Activated T-helper 2 cell treated with anti-CD3 and anti-CD28 coated beads, Interferon-gamma antibody, Interleukin-2, Interleukin-4, amounts not matched to agents 10 μg/mL and 5 μg/mL and 100 μg/mL, durations not matched to agents 14 hours and 24 hours and 36 hours (primary cell): Measurements from ENCODE around the gene CBLL2. TPM values are rescaled to one million over a fixed set of nuclear protein-coding genes. Genes with fewer than 3 reads are reported as not detected.
"Not testable (repeated sequence)": the region's sequence is repeated elsewhere in the genome, so short reads cannot be mapped to it uniquely, and the experiment has no call there.

Experiments
- DNase-seq: peaks from one replicate; pipeline ENCODE4 v3.0.0; 2021; ENCODE audit warnings: low spot score
- H3K27ac Mint-ChIP-seq: one replicate; pipeline ENCODE4 v1.8.0; 2021; ENCODE audit warnings: mixed read lengths
- H3K27me3 Mint-ChIP-seq: one replicate; pipeline ENCODE4 v1.8.0; 2021; ENCODE audit warnings: low read depth, mixed read lengths
- H3K36me3 Mint-ChIP-seq: one replicate; pipeline ENCODE4 v1.8.0; 2021; ENCODE audit warnings: low read depth, mixed read lengths
- H3K4me1 Mint-ChIP-seq: one replicate; pipeline ENCODE4 v1.8.0; 2021; ENCODE audit warnings: low read depth, mixed read lengths
- H3K4me3 Mint-ChIP-seq: one replicate; pipeline ENCODE4 v1.8.0; 2021; ENCODE audit warnings: low read depth, mild to moderate bottlenecking, moderate library complexity, mixed read lengths
- H3K9me3 Mint-ChIP-seq: one replicate; pipeline ENCODE4 v1.8.0; 2021; ENCODE audit warnings: mixed read lengths
- intact Hi-C: fragments of 100-400 bp; cut with micrococcal nuclease; formaldehyde crosslinking; loops from one replicate; pipeline ENCODE4 v1.15.1; 2023
- total RNA-seq: library from RNA; stranded (reverse); gene quantifications from 2 replicates; pipeline ENCODE4 v1.2.3, GENCODE V29; 2022

Gene CBLL2
- not detected in 2 replicates for total RNA-seq

GRCh38 chrX:22272613-22273012, at the start of gene CBLL2:
Gene CBLL2, plus strand, starts transcription at chrX:22272913. Its CDS starts 79 bp downstream, at chrX:22272992.
- H3K36me3 Mint-ChIP-seq, result no peaks in the 10 kb centered on the region
- no peak within 1 kb of the TSS for H3K4me3 Mint-ChIP-seq
- H3K27me3 Mint-ChIP-seq, result no peaks in the 10 kb centered on the region
- no peaks in the 10 kb centered on the region for H3K9me3 Mint-ChIP-seq
- H3K4me1 Mint-ChIP-seq, result no peaks in the 10 kb centered on the region
- intact Hi-C loops, result no loop called here
- no peak for DNase-seq
- no peak within 1 kb of the TSS for H3K27ac Mint-ChIP-seq

- Mint-ChIP-seq H3K27ac (no peak overlapping the region), H3K4me1 (no peaks in the 10 kb centered on the region), H3K9me3 (no peaks in the 10 kb centered on the region), H3K4me3 (no peak overlapping the region), H3K27me3 (no peaks in the 10 kb centered on the region), H3K36me3 (no peaks in the 10 kb centered on the region)
- DNase-seq, result no peak
- intact Hi-C loops, result no loop called here
These were observed 38.3 kb upstream of the CBLL2 start for GRCh38 chrX:22234380-22234779.

GRCh38 chrX:22237479-22237878, 35.2 kb upstream of the CBLL2 start:
- Mint-ChIP-seq H3K27ac (no peak overlapping the region), H3K4me1 (no peaks in the 10 kb centered on the region), H3K4me3 (no peak overlapping the region), H3K9me3 (no peaks in the 10 kb centered on the region), H3K36me3 (no peaks in the 10 kb centered on the region), H3K27me3 (no peaks in the 10 kb centered on the region)
- DNase-seq, result no peak
- intact Hi-C loops, result no loop called here

- intact Hi-C loops, result no loop called here
- no peak overlapping the region for H3K4me3 Mint-ChIP-seq
- no peak overlapping the region for H3K27ac Mint-ChIP-seq
- H3K4me1 Mint-ChIP-seq, result no peaks in the 10 kb centered on the region
- H3K9me3 Mint-ChIP-seq, result no peaks in the 10 kb centered on the region
- H3K36me3 Mint-ChIP-seq, result no peaks in the 10 kb centered on the region
- DNase-seq, result no peak
- no peaks in the 10 kb centered on the region for H3K27me3 Mint-ChIP-seq
These were observed 26.1 kb upstream of the CBLL2 start for GRCh38 chrX:22246620-22247019.

- Mint-ChIP-seq H3K36me3 (no peaks in the 10 kb centered on the region), H3K27me3 (no peaks in the 10 kb centered on the region), H3K9me3 (no peaks in the 10 kb centered on the region), H3K4me3 (no peak overlapping the region), H3K27ac (no peak overlapping the region), H3K4me1 (no peaks in the 10 kb centered on the region)
- intact Hi-C loops, result no loop called here
- DNase-seq, result no peak
These were observed 25.5 kb upstream of the CBLL2 start for GRCh38 chrX:22247169-22247568.

- H3K36me3 Mint-ChIP-seq, result no peaks in the 10 kb centered on the region
- no peaks in the 10 kb centered on the region for H3K4me1 Mint-ChIP-seq
- no peaks in the 10 kb centered on the region for H3K9me3 Mint-ChIP-seq
- no peaks in the 10 kb centered on the region for H3K27me3 Mint-ChIP-seq
- no peak overlapping the region for H3K27ac Mint-ChIP-seq
- no peak overlapping the region for H3K4me3 Mint-ChIP-seq
- intact Hi-C loops, result no loop called here
- no peak for DNase-seq
These were observed 24.3 kb upstream of the CBLL2 start for GRCh38 chrX:22248401-22248800.

GRCh38 chrX:22249371-22249770, 23.3 kb upstream of the CBLL2 start:
- intact Hi-C loops, result no loop called here
- DNase-seq, result no peak
- Mint-ChIP-seq H3K9me3 (no peaks in the 10 kb centered on the region), H3K36me3 (no peaks in the 10 kb centered on the region), H3K4me3 (no peak overlapping the region), H3K4me1 (no peaks in the 10 kb centered on the region), H3K27me3 (no peaks in the 10 kb centered on the region), H3K27ac (no peak overlapping the region)

GRCh38 chrX:22268706-22269105, 4.0 kb upstream of the CBLL2 start:
- Mint-ChIP-seq H3K27ac (no peak overlapping the region), H3K9me3 (no peaks in the 10 kb centered on the region), H3K36me3 (no peaks in the 10 kb centered on the region), H3K4me3 (no peak overlapping the region), H3K4me1 (no peaks in the 10 kb centered on the region), H3K27me3 (no peaks in the 10 kb centered on the region)
- intact Hi-C loops, result no loop called here
- DNase-seq, result no peak

- no peaks in the 10 kb centered on the region for H3K27me3 Mint-ChIP-seq
- no peaks in the 10 kb centered on the region for H3K36me3 Mint-ChIP-seq
- H3K9me3 Mint-ChIP-seq, result no peaks in the 10 kb centered on the region
- DNase-seq, result no peak
- no peak overlapping the region for H3K4me3 Mint-ChIP-seq
- no peak overlapping the region for H3K27ac Mint-ChIP-seq
- intact Hi-C loops, result no loop called here
- H3K4me1 Mint-ChIP-seq, result no peaks in the 10 kb centered on the region
These were observed 1.1 kb downstream of the CBLL2 start for GRCh38 chrX:22273714-22274317.

GRCh38 chrX:22276781-22277180, 4.1 kb downstream of the CBLL2 start:
- H3K4me3 Mint-ChIP-seq, result no peak overlapping the region
- DNase-seq, result no peak
- H3K9me3 Mint-ChIP-seq, result no peaks in the 10 kb centered on the region
- no peaks in the 10 kb centered on the region for H3K27me3 Mint-ChIP-seq
- no peaks in the 10 kb centered on the region for H3K36me3 Mint-ChIP-seq
- intact Hi-C loops, result no loop called here
- no peaks in the 10 kb centered on the region for H3K4me1 Mint-ChIP-seq
- H3K27ac Mint-ChIP-seq, result no peak overlapping the region

- H3K4me1 Mint-ChIP-seq, result no peaks in the 10 kb centered on the region
- no peak for DNase-seq
- intact Hi-C loops, result no loop called here
- H3K27ac Mint-ChIP-seq, result no peak overlapping the region
- no peaks in the 10 kb centered on the region for H3K9me3 Mint-ChIP-seq
- no peaks in the 10 kb centered on the region for H3K27me3 Mint-ChIP-seq
- no peak overlapping the region for H3K4me3 Mint-ChIP-seq
- no peaks in the 10 kb centered on the region for H3K36me3 Mint-ChIP-seq
These were observed 5.7 kb downstream of the CBLL2 start for GRCh38 chrX:22278375-22278774.

- H3K36me3 Mint-ChIP-seq, H3K9me3 Mint-ChIP-seq, DNase-seq, H3K27ac Mint-ChIP-seq, intact Hi-C loops, H3K4me3 Mint-ChIP-seq, H3K27me3 Mint-ChIP-seq, H3K4me1 Mint-ChIP-seq: not testable (repeated sequence)
These were observed 16.5 kb downstream of the CBLL2 start for GRCh38 chrX:22289209-22289608.

- Mint-ChIP-seq H3K36me3 (no peaks in the 10 kb centered on the region), H3K27me3 (no peaks in the 10 kb centered on the region), H3K9me3 (no peaks in the 10 kb centered on the region), H3K4me3 (no peak overlapping the region), H3K27ac (no peak overlapping the region), H3K4me1 (no peaks in the 10 kb centered on the region)
- DNase-seq, result no peak
- intact Hi-C loops, result no loop called here
These were observed 24.2 kb downstream of the CBLL2 start for GRCh38 chrX:22296871-22297270.

GRCh38 chrX:22300130-22300529, 27.4 kb downstream of the CBLL2 start:
- no peak overlapping the region for H3K4me3 Mint-ChIP-seq
- H3K27ac Mint-ChIP-seq, result no peak overlapping the region
- H3K9me3 Mint-ChIP-seq, result no peaks in the 10 kb centered on the region
- no peak for DNase-seq
- H3K27me3 Mint-ChIP-seq, result no peaks in the 10 kb centered on the region
- intact Hi-C loops, result no loop called here
- H3K36me3 Mint-ChIP-seq, result no peaks in the 10 kb centered on the region
- H3K4me1 Mint-ChIP-seq, result no peaks in the 10 kb centered on the region
